CD4-positive, alpha-beta T cell treated with Interleukin-12 subunit alpha and Interleukin-12 subunit beta, for 1 hour (primary cell): ENCODE results near the gene DLGAP5.

Source experiments
- DNase-seq: peaks from one replicate; pipeline ENCODE4 v3.0.0-alpha.2; 2020

Gene DLGAP5

GRCh38 chr14:55191203-55192053 is at the start of gene DLGAP5:
DLGAP5 (minus strand) TSS chr14:55191585; CDS start chr14:55189179, 2,406 bp downstream.
- DNase-seq = peak; percentile 93

- DNase-seq = no peak
Measured at GRCh38 chr14:55240526-55241178, 49.3 kb upstream of the DLGAP5 start.

GRCh38 chr14:55239320-55239719 is 47.9 kb upstream of the DLGAP5 start:
- no peak for DNase-seq

- DNase-seq = peak; percentile 13
Measured at GRCh38 chr14:55238019-55238680, 46.8 kb upstream of the DLGAP5 start.

- no peak for DNase-seq
Measured at GRCh38 chr14:55233591-55233990, 42.2 kb upstream of the DLGAP5 start.

- no peak for DNase-seq
Measured at GRCh38 chr14:55228261-55228660, 36.9 kb upstream of the DLGAP5 start.

- DNase-seq = no peak
Measured at GRCh38 chr14:55223364-55223763, 32.0 kb upstream of the DLGAP5 start.

- DNase-seq = no peak
Measured at GRCh38 chr14:55221968-55222367, 30.6 kb upstream of the DLGAP5 start.

GRCh38 chr14:55221186-55221585 is 29.8 kb upstream of the DLGAP5 start:
- no peak for DNase-seq

GRCh38 chr14:55220230-55220629 is 28.8 kb upstream of the DLGAP5 start:
- DNase-seq = no peak

- DNase-seq = no peak
Measured at GRCh38 chr14:55212634-55213033, 21.2 kb upstream of the DLGAP5 start.

GRCh38 chr14:55207832-55208231 is 16.4 kb upstream of the DLGAP5 start:
- DNase-seq = no peak

GRCh38 chr14:55206175-55206693 is 14.8 kb upstream of the DLGAP5 start:
- DNase-seq = no peak

GRCh38 chr14:55201219-55202101 is 10.1 kb upstream of the DLGAP5 start:
- no peak for DNase-seq

GRCh38 chr14:55200651-55201050 is 9.3 kb upstream of the DLGAP5 start:
- no peak for DNase-seq

GRCh38 chr14:55198749-55199148 is 7.4 kb upstream of the DLGAP5 start:
- no peak for DNase-seq

- no peak for DNase-seq
Measured at GRCh38 chr14:55194656-55195355, 3.4 kb upstream of the DLGAP5 start.

GRCh38 chr14:55192054-55192621 is 753 bp upstream of the DLGAP5 start:
- DNase-seq = no peak

GRCh38 chr14:55190906-55191202 is 531 bp downstream of the DLGAP5 start:
- DNase-seq = no peak

- no peak for DNase-seq
Measured at GRCh38 chr14:55188686-55189295, 2.6 kb downstream of the DLGAP5 start.

GRCh38 chr14:55180434-55180833 is 11.0 kb downstream of the DLGAP5 start:
- no peak for DNase-seq
